CD14-positive monocyte (primary cell): ENCODE measurements around the gene TUSC7. TPM values are rescaled to one million over a fixed set of nuclear protein-coding genes. Genes with fewer than 3 reads are reported as not detected.

Source experiments
- DNase-seq, 3 donors: peaks; one replicate each; pipeline ENCODE4 v3.0.0-alpha.2; 2011 to 2022
- H2AFZ ChIP-seq: 2 replicates; pipeline ENCODE4 v1.6.0; 2012; ENCODE audit warnings: mild to moderate bottlenecking, low read depth, low read length, inconsistent platforms; ENCODE audit not compliant: insufficient read depth, poor library complexity, severe bottlenecking
- H3K27ac ChIP-seq, 2 donors: 1 replicate in 1 of 2; 2 replicates in 1 of 2; pipeline ENCODE4 v1.5.1; 2012 to 2013; ENCODE audit warnings: low read length in 2 of 2, control low read depth in 1 of 2, inconsistent platforms in 1 of 2, low read depth in 1 of 2, mild to moderate bottlenecking in 1 of 2
- H3K27me3 ChIP-seq, 2 donors: one replicate each; pipeline versions ENCODE4 v1.6.0 to v1.6.1; 2011 to 2013; ENCODE audit warnings: low read length in 2 of 2; ENCODE audit not compliant: control insufficient read depth in 2 of 2, insufficient read depth in 2 of 2
- H3K36me3 ChIP-seq, 2 donors: replicated peaks in 1 of 2; 1 replicate in 1 of 2; 2 replicates in 1 of 2; pipeline versions ENCODE4 v1.5.1 to v1.6.1; 2012 to 2013; ENCODE audit warnings: low read length in 2 of 2, control low read depth in 1 of 2, inconsistent platforms in 1 of 2, mild to moderate bottlenecking in 1 of 2; ENCODE audit not compliant: insufficient read depth in 2 of 2, control insufficient read depth in 1 of 2
- H3K4me1 ChIP-seq, 2 donors: 1 replicate in 1 of 2; 2 replicates in 1 of 2; pipeline versions ENCODE4 v1.5.1 to v1.6.1; 2012 to 2013; ENCODE audit warnings: low read length in 2 of 2, control low read depth in 1 of 2, inconsistent platforms in 1 of 2, mild to moderate bottlenecking in 1 of 2, moderate library complexity in 1 of 2; ENCODE audit not compliant: insufficient read depth in 2 of 2, control insufficient read depth in 1 of 2
- H3K4me2 ChIP-seq: replicated peaks from 2 replicates; pipeline ENCODE3; 2012; ENCODE audit warnings: low read length, moderate library complexity, mild to moderate bottlenecking; ENCODE audit not compliant: poor library complexity, severe bottlenecking; ENCODE audit errors: extremely low read depth
- H3K4me3 ChIP-seq, 3 experiments: fragments of 200-600 bp in 1 of 3; sonication (generic) in 1 of 3; replicated peaks in 1 of 3; 1 replicate in 2 of 3; 2 replicates in 1 of 3; pipeline ENCODE4 v1.5.1; 2011 to 2013; ENCODE audit warnings: low read length in 3 of 3, mild to moderate bottlenecking in 3 of 3, control low read depth in 2 of 3, low read depth in 2 of 3, inconsistent platforms in 1 of 3, moderate library complexity in 1 of 3
- H3K79me2 ChIP-seq: 2 replicates; pipeline ENCODE4 v1.6.0; 2012; ENCODE audit warnings: mild to moderate bottlenecking, control low read depth, inconsistent platforms, low read length, moderate library complexity; ENCODE audit not compliant: insufficient read depth
- H3K9ac ChIP-seq: 2 replicates; pipeline ENCODE4 v1.6.0; 2017; ENCODE audit warnings: low read length, mild to moderate bottlenecking; ENCODE audit not compliant: insufficient read depth, poor library complexity, severe bottlenecking
- H3K9me3 ChIP-seq, 2 donors: replicated peaks in 1 of 2; 1 replicate in 1 of 2; 2 replicates in 1 of 2; pipeline versions ENCODE4 v1.5.1 to v1.6.1; 2012 to 2013; ENCODE audit warnings: low read length in 2 of 2, control low read depth in 1 of 2; ENCODE audit not compliant: control insufficient read depth in 1 of 2, insufficient read depth in 1 of 2
- H4K20me1 ChIP-seq: 2 replicates; pipeline ENCODE4 v1.6.0; 2012; ENCODE audit warnings: mild to moderate bottlenecking, low read length, control low read depth, moderate library complexity; ENCODE audit not compliant: insufficient read depth
- H3K27ac Mint-ChIP-seq, 7 donors: one replicate each; pipeline ENCODE4 v1.8.0; 2020; ENCODE audit warnings: mild to moderate bottlenecking in 7 of 7, mixed read lengths in 7 of 7, moderate library complexity in 6 of 7, inconsistent platforms in 2 of 7
- H3K27me3 Mint-ChIP-seq, 3 donors: one replicate each; pipeline ENCODE4 v1.8.0; 2021 to 2022; ENCODE audit warnings: low read depth in 3 of 3, mild to moderate bottlenecking in 3 of 3, mixed read lengths in 3 of 3, moderate library complexity in 3 of 3, inconsistent platforms in 1 of 3
- H3K36me3 Mint-ChIP-seq, 2 donors: one replicate each; pipeline ENCODE4 v1.8.0; 2020; ENCODE audit warnings: mixed read lengths in 2 of 2, inconsistent platforms in 1 of 2, mild to moderate bottlenecking in 1 of 2
- H3K4me1 Mint-ChIP-seq: one replicate; pipeline ENCODE4 v1.8.0; 2020; ENCODE audit warnings: mild to moderate bottlenecking, mixed read lengths
- H3K4me3 Mint-ChIP-seq, 2 donors: one replicate each; pipeline ENCODE4 v1.8.0; 2020; ENCODE audit warnings: mild to moderate bottlenecking in 2 of 2, mixed read lengths in 2 of 2, moderate library complexity in 1 of 2
- H3K9me3 Mint-ChIP-seq, 7 donors: one replicate each; pipeline ENCODE4 v1.8.0; 2020 to 2022; ENCODE audit warnings: mixed read lengths in 7 of 7, mild to moderate bottlenecking in 6 of 7, moderate library complexity in 6 of 7, inconsistent platforms in 2 of 7
- CTCF ChIP-seq: fragments of 200-600 bp; IDR thresholded peaks from one replicate; pipeline ENCODE4 v1.8.0; 2022; ENCODE audit warnings: antibody characterized with exemption, mild to moderate bottlenecking
- WGBS: methylation state at CpG from one replicate; pipeline ENCODE4 v1.1.5; 2013; ENCODE audit warnings: missing lambda C conversion rate; ENCODE audit not compliant: insufficient coverage; 5-methylcytosine and 5-hydroxymethylcytosine counted together
- intact Hi-C, 2 donors: fragments of 100-400 bp; cut with micrococcal nuclease; formaldehyde crosslinking; loops; one replicate each; pipeline versions ENCODE4 v1.15.0 to v1.15.1; 2023
- polyA plus RNA-seq, 3 donors: library from polyadenylated mRNA; depleted of rRNA in 1 of 3; unstranded in 2 of 3; stranded (reverse) in 1 of 3; fragments of 300-500 nt in 2 of 3; fragments of >200 nt in 1 of 3; fragmentation: Illumina TruSeq in 2 of 3; gene quantifications; 1 replicate in 2 of 3; 2 replicates in 1 of 3; pipeline ENCODE4 v1.2.3, GENCODE V29; 2012 to 2021

The TUSC7 gene
- polyA plus RNA-seq, 3 donors: not detected

- no peak overlapping the region for H3K4me2 ChIP-seq
- H3K4me1 Mint-ChIP-seq: no peaks in the 10 kb centered on the region
- no peak overlapping the region for H3K27ac ChIP-seq
- TF ChIP-seq CTCF: no peak
- no peaks in the 10 kb centered on the region for H3K36me3 ChIP-seq
- no peaks in the 10 kb centered on the region for H3K4me1 ChIP-seq
- H3K4me3 Mint-ChIP-seq: no peak overlapping the region
- no peak overlapping the region for H2AFZ ChIP-seq
- no peaks in the 10 kb centered on the region for H3K27me3 Mint-ChIP-seq
- no peaks in the 10 kb centered on the region for H4K20me1 ChIP-seq
- no peak for DNase-seq
- WGBS: 37% methylated on average over 6 of the region's 8 CpGs
- intact Hi-C loops: no loop called here
- peaks cover 0 to 7% (median 0%) of the 10 kb centered on the region in 7 donors for H3K9me3 Mint-ChIP-seq
- no peaks in the 10 kb centered on the region for H3K36me3 Mint-ChIP-seq
- H3K27me3 ChIP-seq: no peaks in the 10 kb centered on the region
- no peak overlapping the region for H3K9ac ChIP-seq
- no peak overlapping the region for H3K4me3 ChIP-seq
- H3K27ac Mint-ChIP-seq: no peak overlapping the region
- no peaks in the 10 kb centered on the region for H3K79me2 ChIP-seq
- no peaks in the 10 kb centered on the region for H3K9me3 ChIP-seq
Observed at GRCh38 chr3:116663161-116664110, 46.1 kb upstream of the TUSC7 start.

- H3K36me3 Mint-ChIP-seq: no peaks in the 10 kb centered on the region
- H3K4me3 Mint-ChIP-seq: no peak overlapping the region
- no peak overlapping the region for H3K27ac ChIP-seq
- intact Hi-C loops: no loop called here
- no peaks in the 10 kb centered on the region for H3K36me3 ChIP-seq
- no peak overlapping the region for H3K4me3 ChIP-seq
- no peaks in the 10 kb centered on the region for H3K4me1 Mint-ChIP-seq
- H3K9me3 Mint-ChIP-seq: peaks cover 0 to 7% (median 0%) of the 10 kb centered on the region in 7 donors
- no peak overlapping the region for H3K9ac ChIP-seq
- H4K20me1 ChIP-seq: no peaks in the 10 kb centered on the region
- no peaks in the 10 kb centered on the region for H3K79me2 ChIP-seq
- no peaks in the 10 kb centered on the region for H3K27me3 Mint-ChIP-seq
- no peak overlapping the region for H3K27ac Mint-ChIP-seq
- no peak overlapping the region for H3K4me2 ChIP-seq
- DNase-seq: no peak
- no peak for TF ChIP-seq CTCF
- no peaks in the 10 kb centered on the region for H3K27me3 ChIP-seq
- H3K9me3 ChIP-seq: no peaks in the 10 kb centered on the region
- H2AFZ ChIP-seq: no peak overlapping the region
- no peaks in the 10 kb centered on the region for H3K4me1 ChIP-seq
Observed at GRCh38 chr3:116667324-116667723, 42.3 kb upstream of the TUSC7 start.
